GM10266 (cell line): ENCODE measurements around the gene BEGAIN.
A peak's percentile ranks its signal among the peaks of the same experiment; 100 is the strongest.

Experiments
- DNase-seq: peaks from one replicate; pipeline ENCODE4 v3.0.0; 2012; ENCODE audit errors: extremely low spot score
- CTCF ChIP-seq: IDR thresholded peaks from 2 replicates; pipeline ENCODE4 v1.5.1; 2012; ENCODE audit warnings: mild to moderate bottlenecking, low read depth; ENCODE audit not compliant: control insufficient read depth, insufficient read depth; ENCODE audit errors: missing control alignments

BEGAIN gene

GRCh38 chr14:100526632-100527031 lies 60.6 kb downstream of the BEGAIN start:
- TF ChIP-seq CTCF: no peak
- no peak for DNase-seq

GRCh38 chr14:100526057-100526456 lies 61.2 kb downstream of the BEGAIN start:
- no peak for DNase-seq
- no peak for TF ChIP-seq CTCF

- no peak for TF ChIP-seq CTCF
- no peak for DNase-seq
These were observed 61.6 kb downstream of the BEGAIN start for GRCh38 chr14:100525615-100526014.

- peak; percentile 42 for TF ChIP-seq CTCF
- peak; percentile 31 for DNase-seq
These were observed 62.3 kb downstream of the BEGAIN start for GRCh38 chr14:100524933-100525243.

GRCh38 chr14:100524233-100524932 lies 62.8 kb downstream of the BEGAIN start:
- TF ChIP-seq CTCF: no peak
- peak; percentile 3 for DNase-seq

GRCh38 chr14:100523843-100524169 lies 63.4 kb downstream of the BEGAIN start:
- no peak for TF ChIP-seq CTCF
- peak; percentile 2 for DNase-seq

- TF ChIP-seq CTCF: no peak
- DNase-seq: peak; percentile 2
These were observed 63.9 kb downstream of the BEGAIN start for GRCh38 chr14:100523131-100523842.
